HG03095 (cell line): ENCODE measurements around the gene TRAPPC1.

Experiments used
- ATAC-seq: cut with Tn5 transposase; IDR thresholded peaks from one replicate; pipeline ENCODE4 v1.9.1; 2021; ENCODE audit warnings: moderate library complexity; ENCODE audit not compliant: unreplicated experiment

TRAPPC1 gene

DNA sequence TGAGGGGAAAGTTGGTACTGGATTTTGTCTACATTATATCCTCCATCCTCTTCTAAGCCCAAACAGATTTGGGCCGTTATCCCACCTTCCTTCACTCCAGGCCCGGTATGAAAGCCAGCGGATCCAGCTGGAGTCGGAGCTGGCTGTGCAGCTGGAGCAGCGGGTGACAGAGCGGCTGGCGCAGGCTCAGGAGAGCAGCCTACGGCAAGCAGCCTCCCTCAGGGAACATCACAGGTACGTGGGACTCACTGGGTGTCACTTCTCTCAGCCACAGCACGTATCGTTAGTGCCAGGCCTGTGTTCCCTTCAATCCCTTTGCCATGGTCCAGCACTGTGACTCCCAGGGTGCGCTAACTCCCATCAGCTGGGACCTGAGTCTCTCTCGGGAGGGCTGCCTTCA lies 11.5 kb upstream of the TRAPPC1 start:
- ATAC-seq, result no peak

GRCh38 chr17:7940743-7941142 lies 9.0 kb upstream of the TRAPPC1 start:
- no peak for ATAC-seq

- ATAC-seq, result no peak
These were observed 8.3 kb upstream of the TRAPPC1 start for GRCh38 chr17:7940034-7940433.

DNA sequence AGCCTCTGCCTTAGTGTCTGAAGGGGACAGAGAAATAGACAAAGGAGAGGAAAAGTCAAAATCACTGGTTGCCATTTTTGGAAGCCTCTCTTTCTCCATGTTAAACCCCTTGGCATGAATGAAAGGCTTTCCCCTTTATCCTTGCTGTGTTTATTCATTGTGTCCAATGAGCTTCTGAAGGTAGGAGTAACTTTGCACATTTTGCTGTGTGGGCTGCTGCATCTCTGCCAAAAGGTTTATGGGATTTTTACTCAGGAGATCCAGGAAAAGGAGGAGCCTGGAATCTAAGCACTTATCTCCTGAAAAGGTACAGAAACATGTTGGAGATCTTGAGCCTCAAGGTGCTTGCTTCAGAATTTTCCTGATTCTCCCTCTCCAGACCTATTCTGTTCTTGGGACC lies 4.1 kb upstream of the TRAPPC1 start:
- ATAC-seq, result no peak

- ATAC-seq, result no peak
These were observed 1.2 kb upstream of the TRAPPC1 start for GRCh38 chr17:7932949-7933348.

DNA sequence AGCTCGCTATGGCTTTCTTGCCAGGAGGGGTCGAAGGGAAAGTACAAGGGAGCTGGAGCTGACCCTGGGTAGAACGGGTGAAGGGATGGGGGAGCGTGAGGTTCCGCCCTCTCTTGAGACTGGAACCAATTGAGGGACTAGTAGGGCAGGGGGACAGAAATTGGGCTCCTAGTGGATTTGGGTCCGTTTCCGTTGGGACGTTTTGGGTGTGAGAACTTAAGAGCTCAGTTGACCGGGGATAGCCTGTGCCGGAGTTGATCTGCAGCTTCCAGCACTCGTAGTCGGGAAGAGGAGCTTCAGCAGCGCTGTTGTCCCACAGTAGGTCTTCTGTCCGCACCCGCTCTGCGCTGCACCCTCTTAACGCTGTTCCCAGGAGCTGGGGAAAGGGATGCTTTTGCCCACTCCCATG lies 741 bp upstream of the TRAPPC1 start:
- no peak for ATAC-seq

GRCh38 chr17:7930841-7931631 lies 710 bp downstream of the TRAPPC1 start:
- no peak for ATAC-seq

- ATAC-seq, result no peak
These were observed 2.4 kb downstream of the TRAPPC1 start, which contains the start of gene KCNAB3 for GRCh38 chr17:7929158-7930023. TSS of gene KCNAB3 (minus strand) at chr17:7929856. CDS start at chr17:7929435, 421 bp downstream.

DNA sequence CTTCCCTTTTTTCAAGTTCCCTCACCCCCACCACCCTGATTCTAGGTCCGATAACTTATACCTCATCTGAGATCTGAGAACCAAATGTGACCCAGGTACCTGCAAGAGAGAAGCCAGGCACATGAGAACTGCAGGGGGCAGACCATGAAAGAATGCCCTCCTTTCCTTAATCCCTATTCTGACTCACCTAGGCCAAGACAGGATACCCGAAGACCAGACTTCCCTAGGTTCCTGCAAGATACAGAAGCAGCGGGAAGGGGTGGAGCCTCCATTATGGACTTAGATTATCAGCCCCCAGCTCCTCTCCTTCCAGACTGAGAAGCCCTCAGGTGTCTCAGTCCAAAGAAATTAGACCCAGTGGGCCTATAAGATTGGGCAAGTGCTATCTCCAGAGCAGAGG lies 4.2 kb downstream of the TRAPPC1 start:
- no peak for ATAC-seq

GRCh38 chr17:7922845-7923628 lies 8.7 kb downstream of the TRAPPC1 start:
- ATAC-seq, result no peak

GRCh38 chr17:7922269-7922844 lies 9.4 kb downstream of the TRAPPC1 start:
- ATAC-seq, result no peak

DNA sequence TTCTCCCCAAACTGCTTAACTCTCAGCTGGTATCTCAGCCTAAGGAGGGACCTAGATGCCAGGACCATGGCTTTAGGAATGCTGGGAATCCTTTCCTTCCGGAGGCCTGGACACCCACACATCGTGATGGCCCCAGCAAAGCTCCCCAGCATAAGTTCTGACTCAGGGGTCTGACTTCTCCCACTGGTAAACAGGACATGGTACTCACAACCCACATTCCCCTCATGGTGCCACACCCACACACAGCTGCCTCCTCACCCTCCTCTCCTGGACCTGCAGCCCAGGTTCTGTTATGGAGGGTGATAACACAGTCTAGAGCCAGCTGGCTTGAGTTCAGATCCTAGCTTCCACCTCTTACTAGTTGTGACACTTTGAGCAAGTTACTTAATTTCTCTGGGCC lies 14.9 kb downstream of the TRAPPC1 start:
- no peak for ATAC-seq

- no peak for ATAC-seq
These were observed 15.4 kb downstream of the TRAPPC1 start for GRCh38 chr17:7916385-7916682.

GRCh38 chr17:7915611-7916384 lies 15.9 kb downstream of the TRAPPC1 start, which contains the start of gene RNF227:
TSS of gene RNF227 (minus strand) at chr17:7916289. CDS start at chr17:7916195, 94 bp downstream.
- ATAC-seq, result no peak

- no peak for ATAC-seq
These were observed 16.6 kb downstream of the TRAPPC1 start for GRCh38 chr17:7915179-7915610.

- no peak for ATAC-seq
These were observed 18.7 kb downstream of the TRAPPC1 start for GRCh38 chr17:7912927-7913524.

DNA sequence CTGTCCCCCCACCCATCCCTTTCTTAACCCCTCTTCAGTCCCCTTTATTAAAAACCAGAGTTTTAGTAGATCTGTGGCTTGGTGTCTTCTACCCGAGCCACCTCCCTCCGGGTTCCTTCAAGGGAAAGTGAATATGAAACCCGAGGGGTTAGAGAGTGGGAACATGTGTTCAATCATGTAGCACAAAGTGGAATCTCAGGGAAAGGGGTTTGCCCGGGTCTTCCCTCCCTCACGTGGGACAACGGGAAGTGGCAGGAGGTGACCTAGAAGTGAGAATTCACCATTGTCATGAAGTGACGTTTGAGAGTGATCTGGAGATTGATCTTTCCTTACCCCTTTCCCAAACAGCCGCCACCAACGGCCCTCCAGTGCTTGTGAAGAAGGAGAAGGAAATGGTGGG lies 20.6 kb downstream of the TRAPPC1 start:
- ATAC-seq, result no peak

GRCh38 chr17:7910711-7911110 lies 21.0 kb downstream of the TRAPPC1 start:
- ATAC-seq, result no peak

DNA sequence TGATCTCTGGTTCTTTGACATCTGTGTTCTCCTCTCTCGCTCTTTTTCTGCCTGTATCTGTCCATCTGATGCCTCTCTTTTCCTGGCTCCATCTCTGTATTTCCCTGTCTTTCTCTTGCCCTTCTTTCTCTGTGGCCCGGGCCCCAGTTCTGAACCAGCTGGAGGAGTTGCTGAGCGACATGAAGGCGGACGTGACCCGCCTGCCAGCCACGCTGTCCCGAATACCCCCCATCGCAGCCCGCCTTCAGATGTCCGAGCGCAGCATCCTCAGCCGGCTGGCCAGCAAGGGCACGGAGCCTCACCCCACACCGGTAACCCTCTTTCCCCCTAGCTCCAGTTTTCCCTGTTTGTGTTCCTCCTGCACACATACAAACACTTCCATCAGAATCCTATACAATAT lies 21.5 kb downstream of the TRAPPC1 start:
- no peak for ATAC-seq

DNA sequence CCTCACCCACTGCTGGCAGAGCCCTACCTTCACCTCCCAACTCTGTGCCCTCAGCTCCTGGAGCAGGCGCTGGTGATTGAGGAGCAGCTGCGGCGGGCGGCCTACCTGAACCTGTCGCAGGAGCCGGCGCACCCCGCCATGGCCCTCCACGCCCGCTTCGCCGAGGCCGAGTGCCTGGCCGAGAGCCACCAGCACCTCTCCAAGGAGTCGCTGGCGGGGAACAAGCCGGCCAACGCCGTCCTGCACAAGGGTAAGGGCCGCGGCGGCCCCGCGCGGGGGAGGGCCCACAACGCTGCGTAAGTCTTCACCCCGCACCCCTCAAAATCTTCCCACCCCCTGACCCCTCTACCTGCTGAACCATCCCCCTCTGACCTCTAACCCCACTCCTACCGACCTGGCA lies 22.7 kb downstream of the TRAPPC1 start:
- no peak for ATAC-seq
